LNCaP clone FGC (cell line): ENCODE results near the gene HIPK2.

ENCODE experiments used
- DNase-seq: peaks from one replicate; pipeline ENCODE4 v3.0.0-alpha.2; 2011; ENCODE audit warnings: low read depth
- H3K4me3 ChIP-seq: 2 replicates; pipeline ENCODE4 v1.5.1; 2011; ENCODE audit warnings: mild to moderate bottlenecking, low read depth, low read length, control low read depth
- TF ChIP-seq, protein P1 (sequence below): IDR thresholded peaks from 2 replicates; pipeline ENCODE4 v1.5.1; 2012; ENCODE audit warnings: mild to moderate bottlenecking; ENCODE audit not compliant: control insufficient read depth, insufficient read depth; ENCODE audit errors: extremely low read depth

HIPK2 gene

DNA sequence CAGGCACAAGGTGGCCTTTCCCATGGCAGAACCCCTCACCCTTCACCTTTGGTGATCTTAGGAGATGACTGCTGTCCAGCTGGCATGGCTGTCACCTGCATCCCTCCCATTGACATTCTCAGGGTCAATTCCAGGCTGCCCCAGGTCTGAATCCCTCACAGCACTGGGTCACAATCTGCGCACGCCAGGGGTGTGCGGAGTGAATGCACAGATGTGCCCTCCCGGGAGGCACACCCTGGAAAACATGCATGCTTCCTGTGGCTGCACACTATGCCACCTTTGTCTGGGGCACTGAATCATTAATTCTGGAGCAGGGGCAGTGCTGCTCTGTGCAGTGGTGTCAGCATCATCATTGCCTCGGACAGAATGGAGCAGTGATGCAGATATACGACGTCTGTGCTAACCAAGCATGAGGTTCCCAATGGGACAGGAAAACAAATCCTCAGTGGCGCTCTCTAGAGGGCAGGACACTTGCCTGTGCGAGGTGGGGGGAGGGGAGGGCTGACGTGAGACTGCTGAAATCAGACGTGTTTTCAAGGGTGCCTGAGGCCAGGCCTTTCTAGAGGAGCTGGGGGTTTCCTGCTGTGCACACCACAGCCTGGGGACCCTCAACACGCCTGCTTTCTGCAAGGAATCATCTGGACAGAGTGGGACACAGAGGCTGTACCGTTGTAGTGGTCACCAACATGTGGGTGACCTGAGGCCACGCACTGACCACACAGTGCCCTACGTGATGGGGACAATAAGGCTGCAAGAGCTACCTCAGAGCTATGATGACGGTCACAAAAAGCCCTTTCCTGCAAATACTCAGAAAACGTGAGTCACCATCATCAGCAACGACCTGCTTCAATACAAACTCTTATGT is 77.9 kb downstream of the HIPK2 start:
- H3K4me3 ChIP-seq, result no peak overlapping the region
- TF ChIP-seq, protein P1, sequence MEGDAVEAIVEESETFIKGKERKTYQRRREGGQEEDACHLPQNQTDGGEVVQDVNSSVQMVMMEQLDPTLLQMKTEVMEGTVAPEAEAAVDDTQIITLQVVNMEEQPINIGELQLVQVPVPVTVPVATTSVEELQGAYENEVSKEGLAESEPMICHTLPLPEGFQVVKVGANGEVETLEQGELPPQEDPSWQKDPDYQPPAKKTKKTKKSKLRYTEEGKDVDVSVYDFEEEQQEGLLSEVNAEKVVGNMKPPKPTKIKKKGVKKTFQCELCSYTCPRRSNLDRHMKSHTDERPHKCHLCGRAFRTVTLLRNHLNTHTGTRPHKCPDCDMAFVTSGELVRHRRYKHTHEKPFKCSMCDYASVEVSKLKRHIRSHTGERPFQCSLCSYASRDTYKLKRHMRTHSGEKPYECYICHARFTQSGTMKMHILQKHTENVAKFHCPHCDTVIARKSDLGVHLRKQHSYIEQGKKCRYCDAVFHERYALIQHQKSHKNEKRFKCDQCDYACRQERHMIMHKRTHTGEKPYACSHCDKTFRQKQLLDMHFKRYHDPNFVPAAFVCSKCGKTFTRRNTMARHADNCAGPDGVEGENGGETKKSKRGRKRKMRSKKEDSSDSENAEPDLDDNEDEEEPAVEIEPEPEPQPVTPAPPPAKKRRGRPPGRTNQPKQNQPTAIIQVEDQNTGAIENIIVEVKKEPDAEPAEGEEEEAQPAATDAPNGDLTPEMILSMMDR, result no peak
- DNase-seq, result no peak

DNA sequence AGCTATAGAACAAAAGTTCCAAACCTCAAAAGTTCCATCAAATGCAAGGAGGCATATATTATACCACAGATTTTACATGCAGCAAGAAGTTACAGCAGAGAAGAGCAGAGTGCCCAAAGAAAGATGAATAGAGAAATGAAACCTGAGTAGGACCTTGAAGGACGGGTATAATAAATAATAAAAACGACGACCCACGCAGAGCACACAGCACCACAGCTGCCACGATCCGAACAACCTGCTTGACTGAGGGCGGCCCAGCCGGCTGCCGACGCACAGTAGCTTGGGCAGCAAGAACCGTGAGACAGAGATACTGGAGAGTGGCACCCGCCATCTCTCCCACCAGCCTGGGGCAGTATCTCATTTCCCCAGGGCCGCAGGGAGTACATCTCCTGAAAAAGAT is 79.0 kb downstream of the HIPK2 start:
- TF ChIP-seq, protein P1, result no peak
- no peak overlapping the region for H3K4me3 ChIP-seq
- no peak for DNase-seq

DNA sequence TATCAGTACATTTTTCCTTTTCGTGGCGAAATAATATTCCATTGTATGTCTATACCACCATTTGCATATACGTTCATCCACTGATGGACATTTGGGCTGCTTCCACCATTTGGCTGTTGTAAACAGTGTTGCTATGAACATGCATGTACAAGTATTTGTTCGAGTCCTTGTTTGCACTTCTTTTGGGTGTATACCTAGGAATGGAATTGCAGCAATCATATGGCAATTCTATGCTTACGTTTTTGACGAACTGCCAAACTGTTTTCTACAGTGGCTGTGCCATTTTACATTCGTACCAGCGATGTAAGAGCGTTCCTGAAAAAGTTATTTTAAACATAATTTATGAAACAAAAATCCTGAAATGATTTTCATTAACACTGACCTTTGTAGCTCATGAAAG is 79.5 kb downstream of the HIPK2 start:
- TF ChIP-seq, protein P1, result no peak
- H3K4me3 ChIP-seq, result no peak overlapping the region
- no peak for DNase-seq

DNA sequence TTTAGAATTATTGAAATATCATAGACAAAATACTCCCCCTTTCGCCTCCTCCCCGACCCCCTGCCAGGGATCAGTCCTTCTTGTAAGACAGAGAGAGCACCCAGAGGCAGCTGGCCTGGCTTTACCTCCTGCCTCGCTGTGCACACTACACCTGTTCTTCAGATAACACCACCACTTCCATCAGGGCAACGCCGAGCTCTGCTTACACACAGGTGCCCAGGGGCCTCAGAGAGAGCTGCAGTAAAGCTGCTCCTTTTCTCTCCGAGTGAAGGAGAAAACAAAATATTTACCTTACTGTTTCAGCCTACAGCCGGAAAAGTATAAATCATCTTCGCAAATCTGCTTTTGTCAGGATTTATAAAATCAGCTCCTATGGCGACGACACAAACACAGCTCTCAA is 80.7 kb downstream of the HIPK2 start:
- H3K4me3 ChIP-seq, result no peak overlapping the region
- no peak for DNase-seq
- TF ChIP-seq, protein P1, result no peak

DNA sequence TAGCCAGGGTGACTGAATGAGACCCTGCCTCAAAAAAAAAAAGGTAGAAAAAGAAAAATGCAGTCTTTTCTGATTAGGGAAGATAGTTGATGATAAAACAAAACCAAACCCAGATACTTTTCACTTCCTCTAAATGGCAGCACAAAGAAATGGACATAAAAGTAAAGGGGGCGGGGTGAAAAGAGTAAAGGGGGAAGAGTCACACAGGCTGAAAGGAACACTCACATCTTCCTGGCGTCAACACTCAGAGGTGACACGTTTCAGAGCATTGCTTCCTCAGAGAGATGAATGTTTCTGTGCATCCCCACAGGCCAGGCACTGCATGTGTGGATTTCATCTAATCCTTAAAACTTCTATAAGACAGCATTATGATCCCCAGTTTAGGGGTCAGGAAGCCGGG is 81.2 kb downstream of the HIPK2 start:
- TF ChIP-seq, protein P1, result no peak
- no peak overlapping the region for H3K4me3 ChIP-seq
- no peak for DNase-seq

DNA sequence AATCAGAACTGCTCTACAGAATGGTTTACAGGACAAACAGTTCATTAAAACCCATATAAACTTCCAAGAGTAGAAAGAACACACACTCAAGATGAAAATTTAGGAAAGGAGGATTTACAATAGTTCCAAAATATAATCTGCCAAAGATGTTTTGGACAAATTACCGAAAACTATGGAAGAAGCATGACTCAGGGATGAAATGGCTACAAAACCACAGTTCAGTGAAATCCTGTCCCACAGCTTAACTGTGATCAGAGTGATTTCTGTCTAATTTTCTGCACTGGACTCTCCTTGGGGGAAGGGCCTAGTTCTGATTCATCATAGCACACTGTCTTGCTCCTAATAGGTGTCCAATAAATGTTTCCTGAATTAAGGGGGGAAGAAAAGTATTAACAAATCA is 82.2 kb downstream of the HIPK2 start:
- TF ChIP-seq, protein P1, result no peak
- H3K4me3 ChIP-seq, result no peak overlapping the region
- DNase-seq, result no peak

DNA sequence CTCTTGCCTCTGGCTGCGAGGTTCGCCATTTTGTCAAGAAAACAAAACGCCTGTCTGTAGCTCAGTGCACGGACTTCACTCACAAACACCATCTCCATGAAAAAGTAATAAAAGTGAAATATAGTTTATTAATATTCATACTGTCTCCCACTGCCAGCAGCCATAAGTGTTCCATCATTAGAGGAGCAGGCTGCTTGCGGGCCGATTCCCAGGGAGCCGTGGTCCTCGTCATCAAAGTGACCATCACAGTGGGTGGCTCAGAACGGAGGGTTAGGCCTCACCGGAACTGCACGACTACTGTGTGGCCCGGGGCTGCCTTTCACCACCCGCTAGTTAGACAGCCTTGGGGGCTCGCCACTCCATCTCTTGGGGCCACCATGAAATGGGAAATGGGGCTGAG is 82.7 kb downstream of the HIPK2 start:
- TF ChIP-seq, protein P1, result no peak
- no peak overlapping the region for H3K4me3 ChIP-seq
- DNase-seq, result no peak
